KG1 (cell line): ENCODE data around the gene OXCT2.
"Not testable (repeated sequence)": the region's sequence is repeated elsewhere in the genome, so short reads cannot be mapped to it uniquely, and the experiment has no call there.

Experiments used
- DNase-seq: peaks from one replicate; lab custom pipeline; 2025; lab: John Stamatoyannopoulos, UW

Gene OXCT2

GRCh38 chr1:39787468-39787867 is 16.3 kb upstream of the OXCT2 start:
- DNase-seq: no peak

- DNase-seq: not testable (repeated sequence)
Measured at GRCh38 chr1:39787108-39787375, 15.9 kb upstream of the OXCT2 start.

- not testable (repeated sequence) for DNase-seq
Measured at GRCh38 chr1:39786303-39787107, 15.4 kb upstream of the OXCT2 start.

DNA sequence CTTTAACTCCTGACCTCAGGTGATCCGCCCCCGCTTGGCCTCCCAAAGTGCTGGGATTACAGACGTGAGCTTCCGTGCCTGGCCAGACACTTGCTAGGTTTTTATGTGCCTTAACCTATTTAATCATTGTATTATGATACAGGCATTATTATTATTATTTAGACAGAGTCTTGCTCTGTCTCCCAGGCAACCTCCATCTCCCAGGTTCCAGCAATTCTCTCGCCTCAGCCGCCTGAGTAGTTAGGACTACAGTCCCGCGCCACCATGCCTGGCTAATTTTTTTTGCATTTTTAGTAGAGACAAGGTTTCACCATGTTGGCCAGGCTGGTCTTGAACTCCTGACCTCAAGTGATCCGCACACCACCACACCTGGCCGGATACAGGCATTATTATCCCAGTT is 11.5 kb upstream of the OXCT2 start:
- DNase-seq: not testable (repeated sequence)

DNA sequence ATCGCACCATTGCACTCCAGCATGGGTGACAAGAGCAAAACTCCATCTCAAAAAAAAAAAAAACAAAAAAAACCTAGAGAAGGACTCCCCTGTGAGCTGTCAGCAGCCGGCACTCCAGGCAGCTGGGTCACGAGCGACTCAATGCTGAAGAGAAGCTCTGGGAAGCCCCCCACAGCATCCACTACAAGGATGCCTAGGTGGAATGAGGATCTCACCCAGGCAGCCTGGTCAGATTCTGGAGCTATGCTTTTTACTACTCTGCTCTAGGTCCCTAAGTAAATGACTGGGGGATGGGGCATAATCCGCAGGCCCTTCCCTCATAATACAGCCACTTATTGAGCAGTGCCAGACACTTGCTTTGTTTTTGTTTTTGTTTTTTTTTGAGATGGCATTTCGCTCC is 11.0 kb upstream of the OXCT2 start:
- no peak for DNase-seq

DNA sequence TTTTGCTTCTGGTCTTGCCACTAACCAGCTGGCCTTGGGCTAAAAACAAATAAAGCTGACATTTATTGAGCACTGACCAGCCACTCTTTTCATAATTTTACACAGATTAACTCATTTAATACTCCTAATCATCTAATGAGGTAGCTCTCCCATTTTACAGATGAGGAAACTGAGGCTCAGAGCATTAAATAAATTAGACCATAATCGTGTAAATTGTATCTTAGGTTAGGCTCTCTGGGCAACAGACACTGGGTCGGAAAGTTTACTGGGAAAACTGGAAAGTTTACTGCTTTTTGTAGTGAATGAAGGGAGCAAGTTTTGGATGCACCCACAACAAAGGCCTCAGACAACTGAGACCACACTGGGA is 10.2 kb upstream of the OXCT2 start:
- DNase-seq: no peak

DNA sequence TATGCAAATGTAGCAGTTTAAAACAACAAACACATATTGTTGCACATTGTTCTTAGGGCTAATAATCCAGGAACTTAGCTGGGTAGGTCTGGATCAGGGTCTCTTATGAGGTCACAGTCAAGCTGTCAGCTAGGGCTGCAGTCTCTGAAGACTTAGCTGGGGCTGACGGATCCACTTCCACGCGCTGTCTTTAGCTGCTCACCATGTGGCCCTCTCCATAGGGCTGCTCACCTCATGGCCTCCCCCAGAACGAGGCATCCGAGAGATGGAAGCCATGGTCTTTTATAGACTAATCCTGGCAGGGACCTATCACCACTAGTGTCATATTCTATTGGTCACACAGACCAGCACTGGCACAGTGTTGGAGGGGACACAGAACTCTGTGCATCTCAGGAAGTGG is 8.7 kb upstream of the OXCT2 start:
- no peak for DNase-seq

- no peak for DNase-seq
Measured at GRCh38 chr1:39779137-39779536, 8.0 kb upstream of the OXCT2 start.

- not testable (repeated sequence) for DNase-seq
Measured at GRCh38 chr1:39778463-39779099, 7.4 kb upstream of the OXCT2 start.

- DNase-seq: not testable (repeated sequence)
Measured at GRCh38 chr1:39777896-39778295, 6.7 kb upstream of the OXCT2 start.

GRCh38 chr1:39777306-39777705 is 6.2 kb upstream of the OXCT2 start:
- DNase-seq: no peak

- no peak for DNase-seq
Measured at GRCh38 chr1:39776886-39777285, 5.7 kb upstream of the OXCT2 start.

- no peak for DNase-seq
Measured at GRCh38 chr1:39776400-39776713, 5.2 kb upstream of the OXCT2 start.

DNA sequence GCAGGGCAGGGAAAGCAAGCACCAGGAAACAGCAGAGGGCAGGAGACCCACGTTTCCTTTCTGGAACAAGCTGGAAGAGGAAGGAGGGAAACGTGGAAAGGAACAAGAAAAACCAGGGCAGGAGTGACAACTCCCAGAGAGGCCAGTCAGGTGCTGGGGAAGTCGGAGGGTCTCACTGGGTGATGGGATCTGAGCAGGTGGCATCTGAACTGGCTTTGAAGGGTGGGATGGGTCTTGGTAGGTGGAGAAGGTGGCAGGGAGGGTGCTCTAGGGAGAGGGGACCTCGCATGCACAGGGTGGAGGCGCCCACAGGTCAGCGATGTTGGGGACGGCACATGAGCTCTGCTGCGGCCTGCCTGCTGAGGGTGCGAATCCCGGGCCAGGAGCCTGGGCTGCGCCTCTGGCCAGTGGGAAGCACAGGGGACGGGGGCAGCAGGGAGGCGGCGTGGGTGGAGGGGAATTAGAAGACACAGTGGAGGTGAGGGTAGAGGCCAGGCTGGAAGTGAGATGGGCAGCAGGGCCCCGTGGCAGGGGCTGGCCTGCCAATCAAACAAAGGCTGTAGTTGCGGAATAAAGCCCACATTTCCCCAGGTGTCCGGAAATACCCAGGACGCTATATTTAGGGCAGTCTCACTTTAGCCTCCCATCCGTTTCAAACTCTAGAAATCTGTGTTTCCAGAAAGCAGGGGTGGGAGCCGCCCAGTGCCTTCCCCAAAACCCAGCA is 4.7 kb upstream of the OXCT2 start:
- DNase-seq: not testable (repeated sequence)

GRCh38 chr1:39775141-39775540 is 4.0 kb upstream of the OXCT2 start:
- not testable (repeated sequence) for DNase-seq

DNA sequence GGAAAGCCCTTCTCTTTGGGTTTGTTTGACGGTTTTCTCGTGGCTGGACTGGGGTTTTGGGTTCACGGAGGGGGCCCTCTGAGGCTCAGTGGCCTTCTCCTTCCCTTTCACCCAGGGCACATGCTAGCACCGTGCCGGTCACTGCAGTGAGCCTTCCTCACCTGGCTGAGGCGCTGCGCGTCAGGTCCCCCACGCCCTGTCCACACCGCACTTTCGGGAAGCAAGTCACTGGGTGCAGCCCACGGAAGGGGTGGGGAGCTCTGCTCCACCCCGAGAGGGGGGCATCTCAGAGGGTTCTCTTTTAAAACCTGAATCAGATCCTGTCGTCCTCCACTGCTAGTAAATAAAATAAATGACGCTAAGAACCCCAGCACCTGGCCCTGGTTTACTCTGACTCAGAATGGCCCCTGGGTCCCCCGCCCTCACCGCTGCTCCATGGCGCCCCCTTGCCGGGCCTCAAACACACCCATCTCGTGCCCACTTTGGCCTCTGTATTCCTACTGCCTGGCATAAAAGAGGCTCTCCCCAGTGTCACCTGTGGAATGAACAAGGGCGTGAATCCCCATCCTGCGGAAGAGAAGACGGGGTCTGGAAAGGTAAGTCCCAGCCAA is 2.3 kb upstream of the OXCT2 start:
- not testable (repeated sequence) for DNase-seq

DNA sequence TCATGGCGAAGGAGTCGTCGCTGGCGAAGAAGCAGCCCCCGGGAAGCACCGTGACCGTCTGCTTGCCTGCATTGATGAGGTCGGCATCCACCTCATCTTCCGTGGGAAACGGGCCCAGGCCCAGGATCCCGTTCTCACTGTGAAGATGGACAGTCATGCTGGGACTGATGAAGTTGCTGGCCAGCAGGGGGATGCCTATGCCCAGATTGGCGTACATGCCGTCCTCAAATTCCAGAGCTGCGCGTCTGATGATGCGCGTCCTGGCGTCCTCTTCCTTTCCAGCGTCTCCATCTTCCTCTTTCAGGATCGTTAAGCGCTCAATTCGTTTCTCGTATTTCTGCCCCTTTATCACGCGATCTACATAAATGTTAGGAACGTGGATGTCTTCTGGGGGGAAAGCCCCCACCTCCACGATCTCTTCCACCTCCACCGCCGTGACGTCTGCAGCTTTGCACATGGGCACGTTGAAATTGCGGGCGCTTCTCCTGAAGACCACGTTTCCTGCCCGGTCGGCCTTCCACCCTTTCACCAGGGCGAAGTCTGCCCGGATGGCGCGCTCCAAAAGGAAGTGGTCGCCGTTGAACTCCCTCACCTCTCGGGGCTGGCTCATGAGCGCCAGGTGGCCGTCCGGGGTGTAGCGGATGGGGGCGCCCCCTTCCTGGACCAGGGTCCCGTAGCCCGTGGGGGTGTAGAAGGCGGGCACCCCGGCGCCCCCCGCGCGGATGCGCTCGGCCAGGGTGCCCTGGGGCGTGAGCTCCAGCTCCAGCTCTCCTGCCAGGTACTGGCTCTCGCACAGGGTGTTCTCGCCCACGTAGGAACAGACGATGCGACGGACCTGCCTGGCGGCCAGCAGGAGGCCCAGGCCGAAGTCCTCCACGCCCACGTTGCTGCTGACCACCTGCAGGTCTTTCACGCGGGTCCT is 787 bp downstream of the OXCT2 start:
- not testable (repeated sequence) for DNase-seq

- DNase-seq: not testable (repeated sequence)
Measured at GRCh38 chr1:39769502-39769901, 1.6 kb downstream of the OXCT2 start.

- DNase-seq: not testable (repeated sequence)
Measured at GRCh38 chr1:39766466-39766865, 4.7 kb downstream of the OXCT2 start.

- DNase-seq: not testable (repeated sequence)
Measured at GRCh38 chr1:39764512-39764911, 6.6 kb downstream of the OXCT2 start.

DNA sequence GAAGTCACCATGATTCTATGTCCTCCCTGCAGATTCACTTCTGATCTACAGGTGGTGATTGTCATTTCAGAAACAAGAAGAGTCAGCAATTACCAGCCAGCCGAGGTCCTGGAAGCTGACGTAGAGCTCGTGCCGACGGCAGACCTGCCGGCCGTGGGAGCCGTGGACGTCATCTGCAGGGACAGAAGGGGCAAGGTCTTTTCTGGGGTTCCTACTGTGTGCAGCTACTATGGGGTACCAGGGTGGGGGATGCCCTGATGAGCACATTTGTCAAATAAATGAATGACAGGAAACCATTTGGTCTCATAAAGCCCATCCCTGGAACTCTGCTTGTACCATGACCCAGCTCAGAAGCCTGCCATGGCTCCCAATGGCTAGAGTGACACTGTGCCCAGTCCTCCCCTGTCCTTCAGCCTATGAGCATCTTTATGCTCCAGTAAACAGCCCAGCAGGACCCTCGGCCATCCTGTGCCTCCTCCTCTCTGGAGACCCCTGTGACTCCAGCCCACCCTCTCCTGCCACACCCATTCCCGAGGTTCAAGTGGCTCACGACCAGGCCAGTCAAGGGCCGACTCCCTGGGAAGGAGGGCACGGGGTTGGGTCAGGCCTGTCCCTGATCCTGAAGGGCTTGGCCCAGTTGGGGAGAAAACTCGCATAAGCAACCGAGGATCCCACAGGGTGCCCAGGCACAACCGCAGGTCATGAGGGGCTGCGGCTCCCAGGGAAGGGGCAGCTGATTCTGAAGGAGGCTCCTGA is 7.4 kb downstream of the OXCT2 start:
- DNase-seq: not testable (repeated sequence)
